GM21423 (cell line): Measurements from ENCODE around the gene LRIT2.

ENCODE experiments used
- ATAC-seq: cut with Tn5 transposase; IDR thresholded peaks from one replicate; pipeline ENCODE4 v1.9.1; 2021; ENCODE audit warnings: mild to moderate bottlenecking, moderate library complexity; ENCODE audit not compliant: unreplicated experiment

Gene LRIT2

GRCh38 chr10:84211566-84211965 is 13.8 kb downstream of the LRIT2 start:
- no peak for ATAC-seq

- ATAC-seq: no peak
Measured at GRCh38 chr10:84208023-84208422, 17.3 kb downstream of the LRIT2 start.

GRCh38 chr10:84205853-84206525 is 19.4 kb downstream of the LRIT2 start:
- ATAC-seq: no peak

GRCh38 chr10:84205049-84205852 is 20.1 kb downstream of the LRIT2 start:
- ATAC-seq: peak; percentile 72

GRCh38 chr10:84204610-84205009 is 20.7 kb downstream of the LRIT2 start:
- ATAC-seq: no peak

- ATAC-seq: peak; percentile 63
Measured at GRCh38 chr10:84204122-84204521, 21.2 kb downstream of the LRIT2 start.

- ATAC-seq: no peak
Measured at GRCh38 chr10:84202349-84202748, 23.0 kb downstream of the LRIT2 start.

- ATAC-seq: no peak
Measured at GRCh38 chr10:84201682-84202081, 23.7 kb downstream of the LRIT2 start.

GRCh38 chr10:84201244-84201606 is 24.1 kb downstream of the LRIT2 start:
- no peak for ATAC-seq

GRCh38 chr10:84200537-84201243 is 24.7 kb downstream of the LRIT2 start:
- ATAC-seq: no peak

- no peak for ATAC-seq
Measured at GRCh38 chr10:84198206-84198915, 27.0 kb downstream of the LRIT2 start.

GRCh38 chr10:84197643-84198042 is 27.7 kb downstream of the LRIT2 start:
- no peak for ATAC-seq

- ATAC-seq: no peak
Measured at GRCh38 chr10:84196941-84197340, 28.4 kb downstream of the LRIT2 start.

- no peak for ATAC-seq
Measured at GRCh38 chr10:84196083-84196482, 29.3 kb downstream of the LRIT2 start.

- ATAC-seq: peak; percentile 10
Measured at GRCh38 chr10:84195044-84195830, 30.1 kb downstream of the LRIT2 start.

GRCh38 chr10:84194424-84195043 is 30.8 kb downstream of the LRIT2 start, which contains the start of gene CDHR1:
CDHR1 (plus strand) TSS chr10:84194537; CDS start chr10:84194761, 224 bp downstream.
- peak; percentile 69 for ATAC-seq

GRCh38 chr10:84193846-84194423 is 31.4 kb downstream of the LRIT2 start:
- ATAC-seq: no peak

- no peak for ATAC-seq
Measured at GRCh38 chr10:84193327-84193726, 32.0 kb downstream of the LRIT2 start.

- ATAC-seq: no peak
Measured at GRCh38 chr10:84191106-84191505, 34.2 kb downstream of the LRIT2 start.
